HepG2 (cell line): ENCODE data around the gene FALEC. TPM values are rescaled to one million over a fixed set of nuclear protein-coding genes. Genes with fewer than 3 reads are reported as not detected.

ENCODE experiments used
- BRF2 ChIP-seq: sonication (generic); formaldehyde crosslinking; IDR thresholded peaks from 2 replicates; pipeline ENCODE4 v1.8.1; 2022; ENCODE audit warnings: mild to moderate bottlenecking, missing genetic modification reagents
- CREM ChIP-seq, 2 experiments: sonication (generic) in 1 of 2; formaldehyde crosslinking in 1 of 2; IDR thresholded peaks; 2 replicates each; pipeline versions ENCODE4 v1.4.0 to v1.6.1; 2016 to 2020; ENCODE audit warnings: antibody characterized with exemption in 1 of 2, mild to moderate bottlenecking in 1 of 2, missing genetic modification reagents in 1 of 2
- DNMT3B ChIP-seq: conservative IDR thresholded peaks from 2 replicates; pipeline ENCODE4 v1.6.1; 2016; ENCODE audit warnings: missing biosample characterization, control low read depth
- GRHL1 ChIP-seq: sonication (generic); formaldehyde crosslinking; conservative IDR thresholded peaks from 2 replicates; pipeline ENCODE4 v1.8.0; 2022; ENCODE audit warnings: missing genetic modification reagents
- KDM1A ChIP-seq: IDR thresholded peaks from 2 replicates; pipeline ENCODE4 v1.6.1; 2016; ENCODE audit warnings: missing compliant biosample characterization
- MBNL3 ChIP-seq: fragments of 250-450 bp; sonication (Bioruptor Pico); conservative IDR thresholded peaks from 2 replicates; pipeline ENCODE4 v1.8.0; 2022; ENCODE audit warnings: mild to moderate bottlenecking, inconsistent platforms
- PITX1 ChIP-seq: sonication (generic); formaldehyde crosslinking; IDR thresholded peaks from 2 replicates; pipeline ENCODE4 v1.5.1; 2020; ENCODE audit warnings: mild to moderate bottlenecking, missing genetic modification reagents
- POGK ChIP-seq: sonication (generic); formaldehyde crosslinking; conservative IDR thresholded peaks from 2 replicates; pipeline ENCODE4 v1.8.0; 2022; ENCODE audit warnings: mild to moderate bottlenecking, moderate library complexity, missing genetic modification reagents
- PRPF4 ChIP-seq: fragments of 200-400 bp; formaldehyde crosslinking; IDR thresholded peaks from 2 replicates; pipeline ENCODE4 v1.6.1; 2016; ENCODE audit warnings: low read length, low read depth; ENCODE audit not compliant: poor library complexity, severe bottlenecking
- SMC3 ChIP-seq: IDR thresholded peaks from 2 replicates; pipeline ENCODE4 v1.6.1; 2011; ENCODE audit warnings: low read length, improper control_type of control experiment
- TBX2 ChIP-seq: sonication (generic); formaldehyde crosslinking; IDR thresholded peaks from 2 replicates; pipeline ENCODE4 v1.5.0; 2020; ENCODE audit warnings: missing genetic modification reagents, mild to moderate bottlenecking, borderline replicate concordance
- UBTF ChIP-seq: sonication (generic); formaldehyde crosslinking; IDR thresholded peaks from 2 replicates; pipeline ENCODE4 v1.4.0; 2020; ENCODE audit warnings: mild to moderate bottlenecking, missing genetic modification reagents
- XRCC5 ChIP-seq: fragments of 200-400 bp; formaldehyde crosslinking; optimal IDR thresholded peaks from 2 replicates; pipeline ENCODE3; 2017; ENCODE audit warnings: mild to moderate bottlenecking, low read length
- ZBTB38 ChIP-seq: sonication (generic); formaldehyde crosslinking; IDR thresholded peaks from 2 replicates; pipeline ENCODE4 v1.5.1; 2020; ENCODE audit warnings: mild to moderate bottlenecking, missing genetic modification reagents
- ZNF12 ChIP-seq: sonication (generic); formaldehyde crosslinking; IDR thresholded peaks from 2 replicates; pipeline ENCODE4 v1.5.0; 2020; ENCODE audit warnings: missing genetic modification reagents
- ZNF292 ChIP-seq: sonication (generic); formaldehyde crosslinking; IDR thresholded peaks from 2 replicates; pipeline ENCODE4 v1.8.1; 2022; ENCODE audit warnings: mild to moderate bottlenecking, low read depth, missing genetic modification reagents, borderline replicate concordance
- ZNF296 ChIP-seq: sonication (generic); formaldehyde crosslinking; conservative IDR thresholded peaks from 2 replicates; pipeline ENCODE4 v1.5.0; 2020; ENCODE audit warnings: mild to moderate bottlenecking, missing genetic modification reagents
- ZNF574 ChIP-seq: sonication (generic); formaldehyde crosslinking; IDR thresholded peaks from 2 replicates; pipeline ENCODE4 v1.4.0; 2020; ENCODE audit warnings: missing genetic modification reagents
- ZNF713 ChIP-seq: sonication (generic); formaldehyde crosslinking; IDR thresholded peaks from 2 replicates; pipeline ENCODE4 v1.4.0; 2020; ENCODE audit warnings: mild to moderate bottlenecking, missing genetic modification reagents
- ZNF891 ChIP-seq: sonication (generic); formaldehyde crosslinking; IDR thresholded peaks from 2 replicates; pipeline ENCODE4 v1.5.0; 2020; ENCODE audit warnings: mild to moderate bottlenecking, missing genetic modification reagents
- ZSCAN12 ChIP-seq: sonication (generic); formaldehyde crosslinking; IDR thresholded peaks from 2 replicates; pipeline ENCODE4 v1.9.0; 2021; ENCODE audit warnings: mild to moderate bottlenecking, missing genetic modification reagents
- polyA plus RNA-seq, 8 experiments: library from polyadenylated mRNA; depleted of rRNA in 3 of 8; stranded (reverse) in 7 of 8; unstranded in 1 of 8; fragments of >200 nt; fragmentation: Illumina TruSeq in 4 of 8; extraction: Trizol in 4 of 8; gene quantifications; 2 replicates each; pipeline versions ENCODE4 v1.2.1 to v1.2.3, GENCODE V29; 2011 to 2016; ENCODE audit warnings: low read depth in 4 of 8, missing spikeins in 1 of 8, mixed read lengths in 1 of 8; ENCODE audit not compliant: insufficient read depth in 1 of 8
- total RNA-seq, 5 experiments: library from RNA; depleted of rRNA; stranded (reverse); fragments of >200 nt; fragmentation: Illumina TruSeq; extraction: Trizol; gene quantifications; 2 replicates each; pipeline ENCODE4 v1.2.3, GENCODE V29; 2016; ENCODE audit warnings: low read depth in 1 of 5

The FALEC gene
- total and polyA plus RNA-seq, 2 of the 13 experiments (the other 11 are each of a cell fraction or from before 2014, with no cell fraction given): 0.33 to 0.71 TPM

- TF ChIP-seq ZNF574 (CRISPR knock-in tag): peak; percentile 50; the same call in 1 of the 2 replicates
- TF ChIP-seq XRCC5: no peak
- TF ChIP-seq MBNL3 (CRISPR knock-in tag): no peak
- no peak for TF ChIP-seq ZSCAN12 (CRISPR knock-in tag)
- peak; percentile 62; the same call in 1 of the 2 replicates for TF ChIP-seq POGK (CRISPR knock-in tag)
- TF ChIP-seq KDM1A (CRISPR knock-in tag): no peak
- TF ChIP-seq BRF2 (CRISPR knock-in tag): no peak
- no peak for TF ChIP-seq ZNF891 (CRISPR knock-in tag)
- no peak for TF ChIP-seq GRHL1 (CRISPR knock-in tag)
- TF ChIP-seq ZNF12 (CRISPR knock-in tag): peak; percentile 54; the same call in 1 of the 2 replicates
- no peak for TF ChIP-seq PRPF4
- TF ChIP-seq DNMT3B: 0 out of 2 replicates have a peak, but pooled peaks have one; percentile 48
- peak; percentile 13; the same call in 1 of the 2 replicates for TF ChIP-seq SMC3
- TF ChIP-seq CREM (IDR thresholded peaks at IDR 0.05): peak; percentile 46; the same call in 1 of the 2 replicates
- no peak for TF ChIP-seq CREM (CRISPR knock-in tag; IDR thresholded peaks at IDR 0.05)
- TF ChIP-seq UBTF (CRISPR knock-in tag): 0 out of 2 replicates have a peak, but pooled peaks have one; percentile 22
- TF ChIP-seq ZBTB38 (CRISPR knock-in tag): no peak
- 0 out of 2 replicates have a peak, but pooled peaks have one; percentile 35 for TF ChIP-seq PITX1 (CRISPR knock-in tag)
- TF ChIP-seq ZNF296 (CRISPR knock-in tag): no peak
- peak; percentile 44; the same call in 1 of the 2 replicates for TF ChIP-seq TBX2 (CRISPR knock-in tag)
- TF ChIP-seq ZNF292: peak; percentile 76; the same call in 1 of the 2 replicates
- no peak for TF ChIP-seq ZNF713
Measured at GRCh38 chr1:150473659-150474058, 41.9 kb upstream of the FALEC start (continued).
